Gastrocnemius medialis (tissue), 4 donors: ENCODE measurements around the gene HOMER2.

ENCODE experiments used
- POLR2A ChIP-seq, 2 donors: fragments of 450-650 bp; IDR thresholded peaks; one replicate each; pipeline ENCODE4 v1.6.1; 2017; ENCODE audit warnings: antibody characterized with exemption in 2 of 2, mild to moderate bottlenecking in 2 of 2, moderate library complexity in 2 of 2
- TF ChIP-seq, protein P1 (sequence below), 5 experiments: fragments of 450-650 bp in 3 of 5; fragments of 200-600 bp in 2 of 5; sonication (generic) in 2 of 5; IDR thresholded peaks in 4 of 5; conservative IDR thresholded peaks in 1 of 5; 1 replicate in 4 of 5; 2 replicates in 1 of 5; pipeline ENCODE4 v1.5.1; 2016 to 2019; ENCODE audit warnings: antibody characterized with exemption in 5 of 5, mild to moderate bottlenecking in 3 of 5, moderate library complexity in 3 of 5

DNA sequence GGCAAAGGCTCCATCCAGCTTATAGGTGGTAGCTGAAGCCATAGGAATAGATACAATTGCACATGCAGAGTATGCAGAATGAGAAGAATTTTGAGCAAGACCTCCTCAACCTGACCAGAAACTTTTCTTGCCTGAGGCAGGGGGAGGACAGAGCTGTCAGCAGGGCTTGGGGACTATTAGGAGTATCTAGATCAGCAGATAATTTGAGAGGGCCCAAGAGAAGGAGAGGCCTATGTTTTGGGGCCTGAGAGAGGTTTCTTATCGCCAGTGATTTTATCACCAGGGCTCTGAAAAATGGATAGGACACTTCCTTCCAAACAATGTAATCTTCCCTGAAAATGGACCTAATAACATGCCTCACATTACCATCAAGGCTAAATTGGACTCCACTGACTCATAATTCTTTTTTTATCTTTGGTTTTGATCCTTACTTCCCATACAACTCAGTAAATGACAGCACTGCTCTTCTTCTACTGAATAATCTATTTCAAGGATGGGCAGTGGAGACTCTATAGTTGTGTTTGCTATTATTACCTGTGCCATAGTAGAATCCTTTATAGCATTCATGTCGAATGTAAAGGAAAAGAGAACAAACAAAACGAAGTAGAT is 17.7 kb upstream of the HOMER2 start:
- TF ChIP-seq, protein P1, sequence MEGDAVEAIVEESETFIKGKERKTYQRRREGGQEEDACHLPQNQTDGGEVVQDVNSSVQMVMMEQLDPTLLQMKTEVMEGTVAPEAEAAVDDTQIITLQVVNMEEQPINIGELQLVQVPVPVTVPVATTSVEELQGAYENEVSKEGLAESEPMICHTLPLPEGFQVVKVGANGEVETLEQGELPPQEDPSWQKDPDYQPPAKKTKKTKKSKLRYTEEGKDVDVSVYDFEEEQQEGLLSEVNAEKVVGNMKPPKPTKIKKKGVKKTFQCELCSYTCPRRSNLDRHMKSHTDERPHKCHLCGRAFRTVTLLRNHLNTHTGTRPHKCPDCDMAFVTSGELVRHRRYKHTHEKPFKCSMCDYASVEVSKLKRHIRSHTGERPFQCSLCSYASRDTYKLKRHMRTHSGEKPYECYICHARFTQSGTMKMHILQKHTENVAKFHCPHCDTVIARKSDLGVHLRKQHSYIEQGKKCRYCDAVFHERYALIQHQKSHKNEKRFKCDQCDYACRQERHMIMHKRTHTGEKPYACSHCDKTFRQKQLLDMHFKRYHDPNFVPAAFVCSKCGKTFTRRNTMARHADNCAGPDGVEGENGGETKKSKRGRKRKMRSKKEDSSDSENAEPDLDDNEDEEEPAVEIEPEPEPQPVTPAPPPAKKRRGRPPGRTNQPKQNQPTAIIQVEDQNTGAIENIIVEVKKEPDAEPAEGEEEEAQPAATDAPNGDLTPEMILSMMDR (IDR thresholded peaks at IDR 0.05 in 4 of 5, conservative IDR thresholded peaks at IDR 0.05 in 1 of 5), result no peak
- no peak for TF ChIP-seq POLR2A (IDR thresholded peaks at IDR 0.05)
